Body of pancreas (tissue), 4 donors: ENCODE measurements around the gene OR2V2. TPM values are rescaled to one million over a fixed set of nuclear protein-coding genes. Genes with fewer than 3 reads are reported as not detected.
A peak's percentile ranks its signal among the peaks of the same experiment; 100 is the strongest.

Experiments
- ATAC-seq: fragments of 150-250 bp; one replicate; pipeline ENCODE4 v1.9.1; 2016
- DNase-seq, 4 donors: peaks; one replicate each; pipeline ENCODE4 v3.0.0-alpha.2; 2019
- H3K27ac ChIP-seq, 4 donors: fragments of 200-600 bp; sonication (generic); 1 replicate in 3 of 4; 2 replicates in 1 of 4; pipeline versions ENCODE4 v1.5.1 to v1.6.1; 2016 to 2019; ENCODE audit warnings: mild to moderate bottlenecking in 1 of 4, mixed read lengths in 1 of 4, moderate library complexity in 1 of 4
- H3K27me3 ChIP-seq, 2 donors: fragments of 200-600 bp; sonication (generic); one replicate each; pipeline ENCODE4 v1.6.0; 2016; ENCODE audit warnings: mild to moderate bottlenecking in 1 of 2
- H3K36me3 ChIP-seq, 2 donors: fragments of 200-600 bp; sonication (generic); replicated peaks in 1 of 2; 2 replicates each; pipeline ENCODE4 v1.5.1; 2016; ENCODE audit warnings: low read depth in 2 of 2; ENCODE audit not compliant: insufficient read depth in 1 of 2
- H3K4me1 ChIP-seq: fragments of 200-600 bp; sonication (generic); one replicate; pipeline ENCODE4 v1.6.0; 2016
- H3K4me3 ChIP-seq, 2 donors: fragments of 200-600 bp; sonication (generic); 1 replicate in 1 of 2; 2 replicates in 1 of 2; pipeline ENCODE4 v1.5.1; 2016 to 2019
- H3K9me3 ChIP-seq, 3 donors: fragments of 200-600 bp; sonication (generic); 1 replicate in 2 of 3; 2 replicates in 1 of 3; pipeline ENCODE4 v1.5.1; 2016
- POLR2A ChIP-seq, 3 donors: fragments of 450-650 bp; IDR thresholded peaks; one replicate each; pipeline ENCODE4 v1.6.1; 2016; ENCODE audit warnings: antibody characterized with exemption in 3 of 3, mild to moderate bottlenecking in 2 of 3
- whole genome bisulfite sequencing, 2 donors: methylation state at CpG; one replicate each; pipeline ENCODE4 v1.1.5; 2017; 5-methylcytosine and 5-hydroxymethylcytosine counted together
- intact Hi-C: fragments of 100-400 bp; cut with DNase I; formaldehyde crosslinking; loops from one replicate; pipeline ENCODE4 v1.15.1; 2023
- total RNA-seq, 2 donors: library from RNA; depleted of rRNA; stranded (reverse); fragments of >200 nt; gene quantifications; one replicate each; pipeline ENCODE4 v1.1.0, GENCODE V29; 2016
- TF ChIP-seq, protein P1 (sequence below), 7 experiments: fragments of 450-650 bp in 4 of 7; fragments of 200-600 bp in 3 of 7; sonication (generic) in 3 of 7; IDR thresholded peaks; one replicate each; pipeline ENCODE4 v1.5.1; 2016 to 2019; ENCODE audit warnings: antibody characterized with exemption in 7 of 7

OR2V2 gene
- total RNA-seq, 2 donors from 2014 or later, result not detected

DNA sequence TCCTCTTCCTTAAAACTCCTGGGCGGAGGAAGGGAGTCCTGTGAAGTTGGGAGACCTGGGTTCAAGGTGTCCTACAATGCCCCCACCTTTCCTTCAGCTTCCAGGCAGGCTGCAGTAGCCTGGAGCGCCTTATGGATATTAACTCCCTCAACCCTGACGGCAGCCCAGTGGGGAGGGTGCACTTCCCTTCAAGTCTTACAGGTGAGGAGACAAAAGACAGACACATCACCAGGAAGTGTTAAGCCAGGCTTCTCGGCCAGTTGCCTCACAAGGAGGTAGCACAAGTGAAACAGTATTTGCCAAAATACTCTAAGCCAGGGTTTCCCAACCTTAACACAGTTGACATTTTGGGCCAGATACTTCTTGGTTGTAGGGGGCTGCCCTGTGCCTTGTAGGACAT, 53.4 kb downstream of the OR2V2 start:
- no peaks in the 10 kb centered on the region for H3K36me3 ChIP-seq
- DNase-seq (no peak), ATAC-seq (no peak)
- H3K4me1 ChIP-seq, result peaks cover 25% of the 10 kb centered on the region
- intact Hi-C loops, result no loop called here
- no peak overlapping the region for H3K4me3 ChIP-seq
- H3K9me3 ChIP-seq, result no peaks in the 10 kb centered on the region
- TF ChIP-seq, protein P1, sequence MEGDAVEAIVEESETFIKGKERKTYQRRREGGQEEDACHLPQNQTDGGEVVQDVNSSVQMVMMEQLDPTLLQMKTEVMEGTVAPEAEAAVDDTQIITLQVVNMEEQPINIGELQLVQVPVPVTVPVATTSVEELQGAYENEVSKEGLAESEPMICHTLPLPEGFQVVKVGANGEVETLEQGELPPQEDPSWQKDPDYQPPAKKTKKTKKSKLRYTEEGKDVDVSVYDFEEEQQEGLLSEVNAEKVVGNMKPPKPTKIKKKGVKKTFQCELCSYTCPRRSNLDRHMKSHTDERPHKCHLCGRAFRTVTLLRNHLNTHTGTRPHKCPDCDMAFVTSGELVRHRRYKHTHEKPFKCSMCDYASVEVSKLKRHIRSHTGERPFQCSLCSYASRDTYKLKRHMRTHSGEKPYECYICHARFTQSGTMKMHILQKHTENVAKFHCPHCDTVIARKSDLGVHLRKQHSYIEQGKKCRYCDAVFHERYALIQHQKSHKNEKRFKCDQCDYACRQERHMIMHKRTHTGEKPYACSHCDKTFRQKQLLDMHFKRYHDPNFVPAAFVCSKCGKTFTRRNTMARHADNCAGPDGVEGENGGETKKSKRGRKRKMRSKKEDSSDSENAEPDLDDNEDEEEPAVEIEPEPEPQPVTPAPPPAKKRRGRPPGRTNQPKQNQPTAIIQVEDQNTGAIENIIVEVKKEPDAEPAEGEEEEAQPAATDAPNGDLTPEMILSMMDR (IDR thresholded peaks at IDR 0.05), result no peak
- TF ChIP-seq POLR2A (IDR thresholded peaks at IDR 0.05), result no peak
- H3K27me3 ChIP-seq, result no peaks in the 10 kb centered on the region
- WGBS, 2 donors, result 87 to 93% methylated on average over 4 of the region's 4 CpGs
- H3K27ac ChIP-seq, result no peak overlapping the region

DNA sequence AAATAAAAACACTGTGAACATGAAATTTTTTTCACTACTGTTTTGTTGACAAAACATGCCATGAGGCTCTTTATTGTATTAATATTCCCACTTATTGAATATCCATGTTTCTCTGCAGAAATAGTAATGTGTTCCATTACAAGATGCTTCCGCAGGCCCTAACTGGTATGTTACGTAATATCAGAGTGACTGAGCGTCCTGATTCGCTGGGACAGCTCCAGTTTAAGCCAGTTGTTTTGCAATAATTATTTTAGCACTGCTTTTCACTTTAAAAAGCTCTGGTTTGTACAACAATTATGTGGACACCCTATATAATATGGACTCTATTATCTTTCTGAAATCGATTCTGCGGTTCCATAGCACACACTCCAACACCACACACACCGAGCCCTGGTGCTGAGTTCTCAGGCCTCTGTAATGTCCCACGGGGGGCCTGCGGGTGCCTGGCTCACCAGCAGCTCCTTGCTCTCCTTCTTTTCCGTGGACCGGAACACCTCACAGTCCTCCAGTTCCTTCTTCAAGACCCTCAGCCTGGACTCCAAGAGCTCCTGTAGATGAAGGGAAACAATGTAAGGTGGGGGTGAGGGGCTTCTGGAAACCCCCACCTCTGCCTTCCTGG, 55.8 kb downstream of the OR2V2 start:
- intact Hi-C loops, result no loop called here
- TF ChIP-seq, protein P1 (IDR thresholded peaks at IDR 0.05), result no peak
- no peak for TF ChIP-seq POLR2A (IDR thresholded peaks at IDR 0.05)
- DNase-seq, result peak in 1 of 4 donors; percentile 31
- 67 to 92% methylated on average over 11 of the region's 11 CpGs for WGBS, 2 donors
- Histone ChIP-seq H3K4me1 (peaks cover 42% of the 10 kb centered on the region), H3K36me3 (no peaks in the 10 kb centered on the region), H3K4me3 (no peak overlapping the region), H3K9me3 (no peaks in the 10 kb centered on the region), H3K27ac (no peak overlapping the region), H3K27me3 (no peaks in the 10 kb centered on the region)
- ATAC-seq, result no peak

DNA sequence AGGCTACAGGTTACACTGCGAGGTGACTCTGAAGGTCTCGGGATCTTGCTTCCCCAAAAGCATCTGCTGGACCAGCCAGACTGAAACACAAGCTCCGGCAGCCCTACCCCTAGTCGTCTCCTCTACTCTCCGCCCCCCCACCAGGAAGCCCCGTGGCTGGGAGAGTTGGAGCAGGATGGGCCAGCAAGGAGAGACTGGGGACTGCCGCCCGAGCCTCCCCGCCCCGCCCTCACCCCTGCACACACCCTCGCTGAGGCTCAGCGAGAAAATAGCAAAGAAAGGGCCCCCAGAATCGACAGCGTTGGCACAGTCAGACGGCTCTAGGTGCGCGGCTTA, 56.4 kb downstream of the OR2V2 start:
- Histone ChIP-seq H3K27ac (no peak overlapping the region), H3K4me1 (peaks cover 42% of the 10 kb centered on the region), H3K4me3 (peak overlapping the region in 1 of 2 donors; percentile 1), H3K9me3 (no peaks in the 10 kb centered on the region), H3K36me3 (no peaks in the 10 kb centered on the region), H3K27me3 (no peaks in the 10 kb centered on the region)
- ATAC-seq (no peak), DNase-seq (no peak)
- intact Hi-C loops, result no loop called here
- TF ChIP-seq, protein P1 (IDR thresholded peaks at IDR 0.05), result no peak
- no peak for TF ChIP-seq POLR2A (IDR thresholded peaks at IDR 0.05)
- 18 to 41% methylated on average over 12 to 13 of the region's 17 CpGs for WGBS, 2 donors

DNA sequence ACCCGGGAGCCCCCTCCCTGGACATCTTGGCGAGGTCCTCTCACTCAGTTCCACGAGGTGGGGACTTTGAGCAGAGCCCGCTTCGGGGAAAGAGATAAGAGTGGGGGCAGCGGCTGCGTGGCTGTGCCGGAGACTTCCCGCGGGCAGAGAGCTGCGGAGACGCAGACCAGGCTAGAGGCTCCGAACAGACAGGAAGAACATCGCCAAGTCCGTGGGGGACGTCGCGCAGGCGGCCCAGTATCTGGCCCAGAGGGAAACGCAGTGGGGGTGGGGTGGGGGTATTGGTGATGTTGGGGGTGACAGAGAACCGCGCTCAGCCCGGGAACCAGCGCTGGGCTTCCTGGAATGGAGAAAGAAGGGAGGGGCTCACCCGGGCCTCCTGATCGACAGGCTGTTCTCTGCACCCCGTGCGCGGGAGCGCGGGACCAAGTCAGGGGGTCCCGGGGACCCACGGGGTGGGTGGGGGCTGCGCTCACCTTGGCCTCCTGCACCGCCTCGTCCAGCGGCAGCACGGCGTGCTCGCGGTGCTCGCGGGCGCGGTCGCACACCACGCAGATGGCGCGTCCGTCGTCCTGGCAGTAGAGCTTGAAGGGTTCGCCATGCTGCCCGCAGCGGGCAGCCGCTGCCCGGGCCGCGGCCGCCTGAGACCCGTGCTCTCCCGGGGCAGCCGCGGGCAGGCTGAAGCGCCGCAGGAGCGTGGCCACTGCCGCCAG, 56.9 kb downstream of the OR2V2 start:
- H3K27ac ChIP-seq, result peak overlapping the region in 3 of 4 donors; percentile 18 to 41 (median 38)
- no peaks in the 10 kb centered on the region for H3K9me3 ChIP-seq
- WGBS, 2 donors, result 0 to 3% methylated on average over 13 to 59 of the region's 67 CpGs
- DNase-seq, result peak in 3 of 4 donors; percentile 32 to 49 (median 35)
- TF ChIP-seq, protein P1 (IDR thresholded peaks at IDR 0.05), result no peak
- TF ChIP-seq POLR2A (IDR thresholded peaks at IDR 0.05), result no peak
- H3K27me3 ChIP-seq, result no peaks in the 10 kb centered on the region
- H3K4me1 ChIP-seq, result peaks cover 42% of the 10 kb centered on the region
- no peaks in the 10 kb centered on the region for H3K36me3 ChIP-seq
- peak overlapping the region; percentile 1 to 49 for H3K4me3 ChIP-seq
- intact Hi-C loops, result no loop called here
- ATAC-seq, result peak; percentile 4
